ENCODE results near the gene CAST.

CAST gene

DNA sequence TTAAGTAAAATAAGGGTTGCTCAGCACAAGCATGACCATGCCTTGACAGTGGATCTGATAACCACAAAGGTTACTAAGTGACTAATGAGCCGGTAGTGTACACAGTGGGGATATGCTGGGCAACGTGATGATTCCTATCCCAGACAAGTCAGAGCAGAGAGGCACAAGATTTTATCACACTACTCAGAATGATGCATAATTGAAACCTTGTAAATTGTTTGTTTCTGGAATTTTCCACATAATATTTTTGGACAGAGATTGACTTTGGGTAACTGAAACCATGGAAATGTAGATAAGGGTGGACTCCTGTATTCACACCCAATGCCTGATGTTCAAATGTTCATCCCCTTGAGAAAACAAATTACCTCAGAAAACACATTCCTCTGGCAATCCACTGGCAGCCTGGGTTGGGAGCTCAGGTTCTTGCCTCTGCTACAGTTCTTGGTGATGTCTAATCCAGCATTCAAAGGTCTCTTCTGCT, 161.8 kb downstream of the CAST start:
- DNase-seq, result no peak
